NCI-H2081 treated with DMSO at 0.1 percent for 48 hours (cell line): ENCODE results near the gene NAIF1.
"Not testable (repeated sequence)": the region's sequence is repeated elsewhere in the genome, so short reads cannot be mapped to it uniquely, and the experiment has no call there.

ENCODE experiments used
- DNase-seq: peaks from one replicate; lab custom pipeline; 2025; lab: John Stamatoyannopoulos, UW

NAIF1 gene

GRCh38 chr9:128026255-128026772 is 40.8 kb downstream of the NAIF1 start:
- no peak for DNase-seq

GRCh38 chr9:128025736-128026135 is 41.4 kb downstream of the NAIF1 start:
- no peak for DNase-seq

- no peak for DNase-seq
Measured at GRCh38 chr9:128024761-128025308, 42.3 kb downstream of the NAIF1 start.

GRCh38 chr9:128023671-128024070 is 43.4 kb downstream of the NAIF1 start:
- DNase-seq, result not testable (repeated sequence)

- DNase-seq, result no peak
Measured at GRCh38 chr9:128022886-128023285, 44.2 kb downstream of the NAIF1 start.

- no peak for DNase-seq
Measured at GRCh38 chr9:128021098-128021497, 46.0 kb downstream of the NAIF1 start.

GRCh38 chr9:128020692-128021091 is 46.4 kb downstream of the NAIF1 start:
- DNase-seq, result no peak

GRCh38 chr9:128015696-128016095 is 51.4 kb downstream of the NAIF1 start:
- DNase-seq, result no peak
